ENCODE results near the gene ABI1. TPM values are rescaled to one million over a fixed set of nuclear protein-coding genes. Genes with fewer than 3 reads are reported as not detected.

The ABI1 gene
- total and polyA plus RNA-seq, 2 of the 4 experiments (the other 2 are of a cell fraction): 49.6 to 71.3 TPM

GRCh38 chr10:26804418-26805393 lies 56.1 kb downstream of the ABI1 start:
- H3K27ac ChIP-seq (ENCODE audit: insufficient read depth, low read length): no peak overlapping the region
- H3K36me3 ChIP-seq (ENCODE audit: control insufficient read depth, insufficient read depth, low read length): peaks cover 2% of the 10 kb centered on the region; the same call in 1 of the 2 replicates
- H2AK5ac ChIP-seq (ENCODE audit: low read depth, low read length): no peak overlapping the region
- H2BK20ac ChIP-seq (ENCODE audit: low read depth, low read length): no peak overlapping the region
- no peak overlapping the region for H3K4ac ChIP-seq (ENCODE audit: low read depth, low read length)
- H3K4me1 ChIP-seq (ENCODE audit: control insufficient read depth, insufficient read depth, low read length): peaks cover 2% of the 10 kb centered on the region
- in situ Hi-C loops (cut with MboI; ENCODE audit: low sequenced_read_pairs): no loop called here
- H4K20me1 ChIP-seq (ENCODE audit: insufficient read depth, low read length): peaks cover 36% of the 10 kb centered on the region
- H3K4me3 ChIP-seq (ENCODE audit: insufficient read depth, low read depth, low read length): no peak overlapping the region
- H3K23ac ChIP-seq (ENCODE audit: low read depth, low read length): no peak overlapping the region
- dilution Hi-C loops (cut with HindIII; ENCODE audit: low sequenced_read_pairs, unreplicated experiment): no loop called here
- H4K91ac ChIP-seq (ENCODE audit: insufficient read depth, low read depth, low read length): no peak overlapping the region
- no peak overlapping the region for H2BK120ac ChIP-seq (ENCODE audit: low read depth, low read length)
- WGBS, 2 experiments (ENCODE audit: extremely low coverage in 2 of 2, insufficient read length in 1 of 2): no CpG with 5 or more reads among the region's 4 CpGs
- no peak for ATAC-seq (ENCODE audit: low read depth)
- H3K56ac ChIP-seq (ENCODE audit: extremely low read depth, insufficient read depth, low read length): no peak overlapping the region
- H3K9me3 ChIP-seq (ENCODE audit: control insufficient read depth, insufficient read depth, low read length): no peaks in the 10 kb centered on the region
- H3K14ac ChIP-seq (replicated peaks; ENCODE audit: low read depth, low read length): no peak overlapping the region
- H3K9me1 ChIP-seq (ENCODE audit: insufficient read depth, low read length): no peaks in the 10 kb centered on the region
- DNase-seq: no peak
- no peak overlapping the region for H3K4me2 ChIP-seq (ENCODE audit: low read depth, low read length)
- TF ChIP-seq BHLHE40 (IDR thresholded peaks at IDR 0.05; ENCODE audit: low read depth, low read length) (no peak), FOS (IDR thresholded peaks at IDR 0.05; ENCODE audit: low read depth, low read length) (no peak), CHD1 (IDR thresholded peaks at IDR 0.05; ENCODE audit: low read depth, low read length) (no peak), RFX5 (IDR thresholded peaks at IDR 0.05; ENCODE audit: low read depth, low read length) (no peak), CEBPB (IDR thresholded peaks at IDR 0.05; ENCODE audit: low read depth, low read length) (no peak), SMC3 (IDR thresholded peaks at IDR 0.05; ENCODE audit: low read depth, low read length) (no peak)
- TF ChIP-seq, protein P1, sequence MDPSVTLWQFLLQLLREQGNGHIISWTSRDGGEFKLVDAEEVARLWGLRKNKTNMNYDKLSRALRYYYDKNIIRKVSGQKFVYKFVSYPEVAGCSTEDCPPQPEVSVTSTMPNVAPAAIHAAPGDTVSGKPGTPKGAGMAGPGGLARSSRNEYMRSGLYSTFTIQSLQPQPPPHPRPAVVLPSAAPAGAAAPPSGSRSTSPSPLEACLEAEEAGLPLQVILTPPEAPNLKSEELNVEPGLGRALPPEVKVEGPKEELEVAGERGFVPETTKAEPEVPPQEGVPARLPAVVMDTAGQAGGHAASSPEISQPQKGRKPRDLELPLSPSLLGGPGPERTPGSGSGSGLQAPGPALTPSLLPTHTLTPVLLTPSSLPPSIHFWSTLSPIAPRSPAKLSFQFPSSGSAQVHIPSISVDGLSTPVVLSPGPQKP (IDR thresholded peaks at IDR 0.05; ENCODE audit: borderline replicate concordance, low read depth, low read length): no peak
- H2BK5ac ChIP-seq (ENCODE audit: low read depth, low read length, poor library complexity, severe bottlenecking): no peak overlapping the region
- peaks cover 32 to 71% of the 10 kb centered on the region in 2 experiments for H3K79me1 ChIP-seq (ENCODE audit: low read depth in 1 of 2, low read length in 2 of 2)
- intact Hi-C loops (cut with micrococcal nuclease): loop anchor here (5.0 kb wide), 2 partner anchors 32 to 38 kb away; no protein-coding TSS in a partner anchor
- H4K8ac ChIP-seq (ENCODE audit: low read depth in 2 of 2, low read length in 2 of 2): no peak overlapping the region
- POLR2A ChIA-PET (ENCODE audit: unreplicated experiment): interaction anchor here (0.6 kb wide), 1 partner anchor 10 kb away, joined by 7 read pairs; no protein-coding TSS in a partner anchor
- no peak overlapping the region for H2AFZ ChIP-seq (replicated peaks; ENCODE audit: low read length, poor library complexity)
- no peak overlapping the region for H4K5ac ChIP-seq (ENCODE audit: low read depth, low read length)
- no peak overlapping the region for H2BK15ac ChIP-seq (ENCODE audit: low read depth, low read length)
- H2AK9ac ChIP-seq (replicated peaks; ENCODE audit: low read depth, low read length, poor library complexity): no peak overlapping the region
- no peak overlapping the region for H3K9ac ChIP-seq (ENCODE audit: low read depth, low read length)
- H3K27me3 ChIP-seq (ENCODE audit: control insufficient read depth, insufficient read depth, low read length): no peaks in the 10 kb centered on the region
- no TSS peak for BruUV-seq (replicated peaks)
- CTCF ChIA-PET: interaction anchor here (0.6 kb wide), 1 partner anchor 53 kb away, joined by 3 read pairs; no protein-coding TSS in a partner anchor
- H3K18ac ChIP-seq (ENCODE audit: low read depth, low read length): no peak overlapping the region
